HG03558 (cell line): Measurements from ENCODE around the gene ELP5.

Source experiments
- ATAC-seq: cut with Tn5 transposase; IDR thresholded peaks from one replicate; pipeline ENCODE4 v1.9.1; 2021; ENCODE audit warnings: moderate number of reproducible peaks; ENCODE audit not compliant: unreplicated experiment; ENCODE audit errors: extremely low read depth

Gene ELP5

DNA sequence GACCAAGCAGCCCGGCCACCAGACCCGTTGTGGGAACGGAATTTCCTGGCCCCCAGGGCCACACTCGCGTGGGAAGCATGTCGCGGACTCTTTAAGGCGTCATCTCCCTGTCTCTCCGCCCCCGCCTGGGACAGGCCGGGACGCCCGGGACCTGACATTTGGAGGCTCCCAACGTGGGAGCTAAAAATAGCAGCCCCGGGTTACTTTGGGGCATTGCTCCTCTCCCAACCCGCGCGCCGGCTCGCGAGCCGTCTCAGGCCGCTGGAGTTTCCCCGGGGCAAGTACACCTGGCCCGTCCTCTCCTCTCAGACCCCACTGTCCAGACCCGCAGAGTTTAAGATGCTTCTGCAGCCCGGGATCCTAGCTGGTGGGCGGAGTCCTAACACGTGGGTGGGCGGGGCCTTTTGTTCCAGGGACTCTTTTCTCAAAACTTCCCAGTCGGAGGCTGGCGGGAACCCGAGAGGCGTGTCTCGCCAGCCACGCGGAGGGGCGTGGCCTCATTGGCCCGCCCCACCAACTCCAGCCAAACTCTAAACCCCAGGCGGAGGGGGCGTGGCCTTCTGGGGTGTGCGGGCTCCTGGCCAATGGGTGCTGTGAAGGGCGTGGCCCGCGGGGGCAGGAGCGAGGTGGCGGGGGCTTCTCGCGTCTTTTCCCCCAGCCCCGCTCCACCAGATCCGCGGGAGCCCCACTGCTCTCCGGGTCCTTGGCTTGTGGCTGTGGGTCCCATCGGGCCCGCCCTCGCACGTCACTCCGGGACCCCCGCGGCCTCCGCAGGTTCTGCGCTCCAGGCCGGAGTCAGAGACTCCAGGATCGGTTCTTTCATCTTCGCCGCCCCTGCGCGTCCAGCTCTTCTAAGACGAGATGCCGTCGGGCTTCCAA, 29.3 kb downstream of the ELP5 start, which contains the start of gene SLC2A4:
SLC2A4 (plus strand) TSS at position 645 of the 879 bp plus-strand sequence; CDS start at position 862, 217 bp downstream.
- no peak for ATAC-seq

GRCh38 chr17:7281953-7282751, 30.1 kb downstream of the ELP5 start:
- ATAC-seq = no peak

DNA sequence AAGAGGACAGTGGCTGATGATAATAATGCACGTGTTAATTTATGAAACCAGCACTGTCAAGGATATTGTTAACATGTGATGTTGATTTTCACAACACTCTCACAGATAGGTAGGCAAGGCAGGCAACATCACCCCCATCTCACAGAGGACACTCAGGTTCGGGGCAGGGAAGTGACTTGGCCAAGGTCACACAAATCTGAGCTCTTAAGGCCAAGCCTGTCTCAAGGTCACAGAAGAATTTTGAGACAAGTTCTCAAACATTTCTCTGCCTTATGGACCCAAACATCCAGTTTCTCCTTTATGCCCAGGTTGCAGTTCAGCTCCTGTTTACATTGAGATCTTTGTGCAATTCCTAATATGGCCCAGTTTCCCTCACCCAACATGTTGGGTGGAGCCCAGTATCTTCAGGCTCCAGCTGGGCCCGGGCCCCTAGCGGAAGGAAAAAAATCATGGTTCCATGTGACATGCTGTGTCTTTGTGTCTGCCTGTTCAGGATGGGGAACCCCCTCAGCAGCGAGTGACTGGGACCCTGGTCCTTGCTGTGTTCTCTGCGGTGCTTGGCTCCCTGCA, 30.8 kb downstream of the ELP5 start:
- ATAC-seq = no peak

GRCh38 chr17:7283471-7284216, 31.6 kb downstream of the ELP5 start:
- no peak for ATAC-seq

GRCh38 chr17:7284911-7285310, 32.9 kb downstream of the ELP5 start:
- no peak for ATAC-seq

DNA sequence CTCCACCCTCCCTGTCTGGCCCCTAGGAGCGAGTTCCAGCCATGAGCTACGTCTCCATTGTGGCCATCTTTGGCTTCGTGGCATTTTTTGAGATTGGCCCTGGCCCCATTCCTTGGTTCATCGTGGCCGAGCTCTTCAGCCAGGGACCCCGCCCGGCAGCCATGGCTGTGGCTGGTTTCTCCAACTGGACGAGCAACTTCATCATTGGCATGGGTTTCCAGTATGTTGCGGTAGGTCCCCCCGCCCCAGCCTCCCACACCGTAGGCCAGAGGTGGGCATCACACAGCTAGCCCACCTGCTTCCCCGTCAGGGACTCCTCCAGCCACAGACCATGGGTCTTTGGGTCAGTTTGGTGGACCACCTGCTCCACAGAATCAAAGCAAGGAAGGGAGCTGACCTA, 33.7 kb downstream of the ELP5 start:
- ATAC-seq = no peak

DNA sequence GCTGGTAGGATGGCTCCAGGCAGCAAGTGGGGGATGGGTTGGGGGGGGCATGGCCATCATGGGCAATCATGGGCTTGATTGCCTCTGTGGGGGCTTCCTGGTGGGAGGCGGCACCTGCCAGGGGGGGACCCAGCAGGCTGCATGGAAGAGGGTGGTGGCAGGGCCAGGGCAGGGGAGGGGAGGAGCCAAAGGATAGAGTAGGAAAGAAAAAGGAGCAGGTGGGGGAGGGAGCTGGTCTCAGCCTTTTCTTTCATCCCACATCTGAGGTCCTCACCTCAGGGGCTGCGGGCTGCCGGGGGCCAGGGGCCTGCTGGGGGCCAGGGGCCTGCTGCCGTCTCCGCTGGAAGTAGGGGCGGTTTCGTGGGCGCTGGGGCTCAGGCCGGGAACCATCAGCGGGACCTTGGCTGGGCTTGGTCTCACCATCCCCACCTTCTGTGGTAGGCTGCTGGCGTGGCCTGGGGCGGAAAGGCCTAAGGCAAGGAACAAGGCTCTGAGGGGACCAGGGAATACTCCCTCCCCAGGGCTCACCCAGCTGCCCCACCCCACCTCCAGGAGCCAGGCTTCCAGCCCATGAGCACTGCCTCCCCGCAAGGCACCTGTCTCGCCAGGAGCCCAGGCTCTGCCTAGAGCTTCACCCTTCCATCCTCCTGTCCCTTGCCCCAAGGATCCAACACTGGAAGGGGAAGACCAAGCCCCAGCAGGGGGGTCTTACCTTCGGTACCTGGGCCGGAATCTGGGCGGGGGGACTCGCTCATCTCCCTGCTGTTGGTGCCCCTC, 37.4 kb downstream of the ELP5 start:
- no peak for ATAC-seq

GRCh38 chr17:7290166-7290565, 38.2 kb downstream of the ELP5 start:
- ATAC-seq = no peak

GRCh38 chr17:7290685-7291084, 38.7 kb downstream of the ELP5 start:
- ATAC-seq = no peak

DNA sequence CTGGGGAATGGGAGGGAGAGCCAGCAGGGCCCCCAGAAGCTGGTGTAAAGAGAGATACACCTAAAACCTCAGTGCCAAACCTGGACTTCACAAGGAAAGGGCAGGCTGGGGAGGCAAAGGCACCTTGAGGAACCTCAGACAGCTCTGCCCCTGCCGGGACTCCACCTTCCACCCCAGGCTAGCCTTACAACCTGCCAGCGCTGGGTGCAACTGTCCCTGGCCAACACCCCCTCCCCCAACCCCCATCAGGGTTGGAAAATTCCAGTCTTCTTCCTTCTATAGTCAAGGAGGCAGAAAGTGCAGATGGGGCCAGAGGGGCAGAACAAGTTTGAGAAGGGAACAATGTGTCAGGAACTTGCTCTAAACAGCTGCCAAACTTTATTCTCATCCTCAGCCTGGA, 40.2 kb downstream of the ELP5 start:
- no peak for ATAC-seq

GRCh38 chr17:7292729-7293128, 40.7 kb downstream of the ELP5 start:
- ATAC-seq = no peak

DNA sequence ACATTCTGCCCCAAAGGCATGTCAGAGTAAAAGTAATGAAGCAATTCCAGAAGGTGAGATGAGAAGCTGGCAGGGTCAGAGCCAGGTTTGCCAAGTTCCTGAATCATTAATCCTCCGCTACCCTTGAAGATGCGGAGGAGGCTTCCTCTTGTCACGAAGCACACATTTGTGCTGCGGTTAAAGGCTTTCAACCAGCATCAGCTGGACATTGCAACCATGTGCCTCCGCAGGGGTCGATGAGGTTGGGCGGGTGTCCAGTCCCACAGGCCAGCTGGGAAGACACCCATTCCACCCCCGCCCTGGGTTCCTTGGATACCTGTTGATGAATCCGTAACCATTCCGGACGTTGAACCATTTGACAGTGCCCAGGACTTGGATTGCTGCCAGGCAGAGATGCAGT, 41.1 kb downstream of the ELP5 start:
- no peak for ATAC-seq

- ATAC-seq = no peak
Measured at GRCh38 chr17:7293816-7294613, 42.0 kb downstream of the ELP5 start.

DNA sequence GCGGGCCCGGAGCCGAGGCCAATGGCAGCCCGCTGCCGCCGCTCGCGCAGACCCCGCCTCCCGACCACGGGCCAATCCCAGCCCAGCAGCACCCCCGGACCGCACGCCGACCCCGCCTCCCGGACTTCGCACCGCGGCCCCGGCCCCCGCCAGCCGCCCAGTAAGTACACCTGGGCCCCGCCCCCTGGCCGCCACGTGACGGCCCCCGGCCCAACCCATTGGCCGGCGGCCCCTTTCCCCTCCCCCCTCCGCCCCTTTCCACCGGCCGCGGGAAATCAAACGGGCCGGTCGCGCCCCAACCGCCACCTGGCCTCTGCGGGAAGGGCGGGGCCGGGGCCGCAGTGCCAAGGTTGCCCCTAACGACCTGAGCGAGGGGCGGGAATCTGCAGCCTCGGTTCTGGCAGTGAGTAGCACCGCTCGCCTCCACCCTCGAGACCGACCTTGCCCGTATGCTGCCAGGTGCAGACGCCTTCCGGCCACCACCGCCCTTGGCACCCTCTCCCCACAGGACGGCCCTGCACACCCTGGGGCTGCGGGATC, 42.7 kb downstream of the ELP5 start, which contains the start of gene YBX2:
YBX2 (minus strand) TSS at position 26 of the 540 bp plus-strand sequence. CDS start 139 bp downstream, outside the sequence.
- ATAC-seq = no peak

- no peak for ATAC-seq
Measured at GRCh38 chr17:7295230-7296180, 43.5 kb downstream of the ELP5 start.

DNA sequence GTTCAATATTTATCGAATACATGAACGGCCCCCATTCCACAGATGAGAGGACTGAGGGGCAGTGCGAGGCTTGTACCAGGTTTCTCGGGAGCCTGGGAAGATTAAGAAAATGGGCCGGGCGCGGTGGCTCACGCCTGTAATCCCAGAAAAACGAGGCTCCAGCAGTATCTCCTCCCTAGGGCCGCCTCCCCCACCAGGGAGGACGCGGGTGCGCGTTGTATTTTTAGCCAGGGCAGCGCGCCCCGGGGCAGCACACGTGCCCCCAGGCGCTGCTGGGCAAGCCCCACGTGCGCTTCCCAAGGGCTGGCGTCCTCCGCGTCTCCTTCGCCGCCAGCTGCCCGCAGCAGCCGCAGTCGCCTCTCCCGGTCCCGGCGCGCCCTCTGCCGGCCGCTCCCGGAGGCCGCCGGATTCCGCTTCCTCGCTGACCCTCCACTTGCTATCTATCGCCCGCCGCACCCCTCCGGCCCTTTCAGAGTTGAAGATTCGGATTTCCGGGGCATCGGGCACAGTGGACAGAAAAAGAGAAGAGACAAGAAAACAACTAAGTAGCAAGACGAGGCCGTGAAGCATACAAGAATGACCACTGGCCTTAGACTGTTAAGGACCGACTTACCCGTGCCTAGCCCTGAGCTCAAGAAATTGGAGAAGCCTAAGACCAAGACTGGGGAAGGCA, 44.3 kb downstream of the ELP5 start:
- no peak for ATAC-seq

GRCh38 chr17:7304179-7304578, 52.2 kb downstream of the ELP5 start:
- ATAC-seq = no peak
